ENCODE data around the gene PKP4. TPM values are rescaled to one million over a fixed set of nuclear protein-coding genes. Genes with fewer than 3 reads are reported as not detected.

Gene PKP4
- total RNA-seq, 1 experiment from 2014 or later, result 40.1 TPM

DNA sequence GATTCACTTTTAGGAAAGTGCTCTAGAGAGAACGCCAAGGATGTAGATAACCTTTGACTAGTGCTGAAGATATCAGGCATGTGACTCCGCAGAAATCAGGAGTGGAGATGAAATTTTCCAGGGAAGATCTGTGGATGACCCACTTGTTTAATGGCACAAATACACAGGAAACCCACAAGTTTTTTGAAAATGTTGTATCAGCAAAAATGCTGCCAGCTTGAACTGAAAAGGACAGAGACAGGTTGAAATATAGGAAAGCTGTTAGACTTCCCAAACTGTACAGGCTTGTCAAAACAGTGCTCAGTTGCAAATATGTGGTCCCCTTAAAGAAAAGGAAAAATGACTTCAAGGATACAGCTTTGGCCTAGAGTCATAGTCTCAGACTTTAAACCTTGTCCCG, 96.5 kb downstream of the PKP4 start:
- H3K4me2 ChIP-seq (ENCODE audit: low read length), result no peak overlapping the region
- no peaks in the 10 kb centered on the region for H3K4me1 ChIP-seq (ENCODE audit: insufficient read depth, low read length)
- H4K20me1 ChIP-seq (ENCODE audit: low read length), result no peaks in the 10 kb centered on the region
- TF ChIP-seq, protein P1, sequence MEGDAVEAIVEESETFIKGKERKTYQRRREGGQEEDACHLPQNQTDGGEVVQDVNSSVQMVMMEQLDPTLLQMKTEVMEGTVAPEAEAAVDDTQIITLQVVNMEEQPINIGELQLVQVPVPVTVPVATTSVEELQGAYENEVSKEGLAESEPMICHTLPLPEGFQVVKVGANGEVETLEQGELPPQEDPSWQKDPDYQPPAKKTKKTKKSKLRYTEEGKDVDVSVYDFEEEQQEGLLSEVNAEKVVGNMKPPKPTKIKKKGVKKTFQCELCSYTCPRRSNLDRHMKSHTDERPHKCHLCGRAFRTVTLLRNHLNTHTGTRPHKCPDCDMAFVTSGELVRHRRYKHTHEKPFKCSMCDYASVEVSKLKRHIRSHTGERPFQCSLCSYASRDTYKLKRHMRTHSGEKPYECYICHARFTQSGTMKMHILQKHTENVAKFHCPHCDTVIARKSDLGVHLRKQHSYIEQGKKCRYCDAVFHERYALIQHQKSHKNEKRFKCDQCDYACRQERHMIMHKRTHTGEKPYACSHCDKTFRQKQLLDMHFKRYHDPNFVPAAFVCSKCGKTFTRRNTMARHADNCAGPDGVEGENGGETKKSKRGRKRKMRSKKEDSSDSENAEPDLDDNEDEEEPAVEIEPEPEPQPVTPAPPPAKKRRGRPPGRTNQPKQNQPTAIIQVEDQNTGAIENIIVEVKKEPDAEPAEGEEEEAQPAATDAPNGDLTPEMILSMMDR (conservative IDR thresholded peaks at IDR 0.05; ENCODE audit: low read depth, low read length), result no peak
- TF ChIP-seq EZH2 (IDR thresholded peaks at IDR 0.05; ENCODE audit: low read length, unreplicated experiment) (no peak), EZH2phosphoT487 (IDR thresholded peaks at IDR 0.05; ENCODE audit: borderline replicate concordance, low read length) (no peak)
- no peaks in the 10 kb centered on the region for H3K9me3 ChIP-seq (ENCODE audit: low read length)
- no peak overlapping the region for H3K27ac ChIP-seq (ENCODE audit: low read length)
- H2AFZ ChIP-seq (ENCODE audit: low read length), result no peak overlapping the region
- intact Hi-C loops (cut with micrococcal nuclease), result no loop called here
- ChIA-PET CTCF (interaction anchor here (0.6 kb wide), 1 partner anchor 171 kb away, joined by 3 read pairs; no protein-coding TSS in a partner anchor), POLR2A (ENCODE audit: unreplicated experiment) (no interaction called here)
- H3K9ac ChIP-seq (ENCODE audit: low read length), result no peak overlapping the region
- no peaks in the 10 kb centered on the region for H3K9me2 ChIP-seq (replicated peaks; ENCODE audit: low read length)
- H3K79me2 ChIP-seq (ENCODE audit: low read length), result no peaks in the 10 kb centered on the region
- H3K27me3 ChIP-seq (ENCODE audit: low read length), result no peaks in the 10 kb centered on the region
- H3K4me3 ChIP-seq (ENCODE audit: low read length), result no peak overlapping the region
- no peaks in the 10 kb centered on the region for H3K36me3 ChIP-seq (ENCODE audit: low read depth, low read length)
- DNase-seq (no peak), ATAC-seq (no peak)
- BruUV-seq (replicated peaks), result no TSS peak
- H3F3A ChIP-seq (ENCODE audit: low read length, unreplicated experiment), result no peaks in the 10 kb centered on the region

DNA sequence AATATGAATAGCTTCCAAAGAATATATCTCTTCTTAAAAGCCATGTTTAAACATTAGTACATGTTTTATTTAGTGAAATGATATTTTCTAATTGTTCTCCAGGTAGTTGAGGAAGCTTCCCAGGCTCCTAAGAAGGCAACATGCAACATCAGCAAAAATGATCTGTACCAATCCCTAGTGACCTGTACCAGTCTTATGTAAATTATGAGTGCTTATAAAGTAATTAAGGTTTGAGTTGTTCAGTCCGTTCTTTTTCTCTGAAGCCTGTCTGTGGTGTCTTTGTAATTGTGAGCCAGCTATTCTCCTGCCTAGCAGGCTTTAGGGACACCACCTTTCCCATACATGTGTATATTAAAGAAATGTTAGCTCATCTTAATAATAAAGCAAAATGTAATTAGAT, 98.2 kb downstream of the PKP4 start:
- no peaks in the 10 kb centered on the region for H3K79me2 ChIP-seq (ENCODE audit: low read length)
- ChIA-PET CTCF (no interaction called here), POLR2A (ENCODE audit: unreplicated experiment) (no interaction called here)
- DNase-seq, result no peak
- H3K27ac ChIP-seq (ENCODE audit: low read length), result no peak overlapping the region
- no peaks in the 10 kb centered on the region for H3K9me3 ChIP-seq (ENCODE audit: low read length)
- no peaks in the 10 kb centered on the region for H3K4me1 ChIP-seq (ENCODE audit: insufficient read depth, low read length)
- H3K9me2 ChIP-seq (replicated peaks; ENCODE audit: low read length), result no peaks in the 10 kb centered on the region
- H3K27me3 ChIP-seq (ENCODE audit: low read length), result no peaks in the 10 kb centered on the region
- no peak overlapping the region for H3K4me2 ChIP-seq (ENCODE audit: low read length)
- no peaks in the 10 kb centered on the region for H3K36me3 ChIP-seq (ENCODE audit: low read depth, low read length)
- H4K20me1 ChIP-seq (ENCODE audit: low read length), result no peaks in the 10 kb centered on the region
- no peak for ATAC-seq
- no TSS peak for BruUV-seq (replicated peaks)
- no peak overlapping the region for H3K4me3 ChIP-seq (ENCODE audit: low read length)
- TF ChIP-seq, protein P1 (conservative IDR thresholded peaks at IDR 0.05; ENCODE audit: low read depth, low read length), result no peak
- TF ChIP-seq EZH2 (IDR thresholded peaks at IDR 0.05; ENCODE audit: low read length, unreplicated experiment), result no peak
- no peak for TF ChIP-seq EZH2phosphoT487 (IDR thresholded peaks at IDR 0.05; ENCODE audit: borderline replicate concordance, low read length)
- H3K9ac ChIP-seq (ENCODE audit: low read length), result no peak overlapping the region
- H3F3A ChIP-seq (ENCODE audit: low read length, unreplicated experiment), result no peaks in the 10 kb centered on the region
- intact Hi-C loops (cut with micrococcal nuclease), result no loop called here
- no peak overlapping the region for H2AFZ ChIP-seq (ENCODE audit: low read length)

DNA sequence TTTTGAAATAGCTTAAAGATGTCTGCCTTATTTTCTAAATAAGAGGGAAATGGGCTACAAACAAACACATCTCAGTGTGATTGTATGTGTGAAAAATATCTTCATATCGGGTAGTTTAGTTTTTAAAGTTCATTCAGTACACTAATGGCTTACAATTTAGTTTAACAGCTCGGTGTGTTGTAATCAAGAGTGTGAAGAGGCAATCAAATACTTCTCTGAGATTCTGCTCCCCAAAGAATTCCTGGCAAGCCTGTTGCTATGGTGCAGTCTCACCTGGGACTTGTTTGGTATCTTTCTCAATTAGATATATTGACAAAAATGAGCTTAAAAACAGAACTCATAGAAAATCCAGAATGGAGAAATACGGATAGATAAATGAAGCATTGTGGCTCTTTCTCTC, 99.4 kb downstream of the PKP4 start:
- no peaks in the 10 kb centered on the region for H3K4me1 ChIP-seq (ENCODE audit: insufficient read depth, low read length)
- ATAC-seq (no peak), DNase-seq (no peak)
- H3K9me2 ChIP-seq (replicated peaks; ENCODE audit: low read length), result no peaks in the 10 kb centered on the region
- CTCF ChIA-PET, result no interaction called here
- H4K20me1 ChIP-seq (ENCODE audit: low read length), result no peaks in the 10 kb centered on the region
- BruUV-seq (replicated peaks), result no TSS peak
- H3K79me2 ChIP-seq (ENCODE audit: low read length), result no peaks in the 10 kb centered on the region
- H3K9me3 ChIP-seq (ENCODE audit: low read length), result no peaks in the 10 kb centered on the region
- H3F3A ChIP-seq (ENCODE audit: low read length, unreplicated experiment), result no peaks in the 10 kb centered on the region
- H3K27me3 ChIP-seq (ENCODE audit: low read length), result no peaks in the 10 kb centered on the region
- intact Hi-C loops (cut with micrococcal nuclease), result no loop called here
- POLR2A ChIA-PET (ENCODE audit: unreplicated experiment), result no interaction called here
- no peak overlapping the region for H2AFZ ChIP-seq (ENCODE audit: low read length)
- no peaks in the 10 kb centered on the region for H3K36me3 ChIP-seq (ENCODE audit: low read depth, low read length)
- no peak overlapping the region for H3K4me3 ChIP-seq (ENCODE audit: low read length)
- H3K9ac ChIP-seq (ENCODE audit: low read length), result no peak overlapping the region
- TF ChIP-seq EZH2 (IDR thresholded peaks at IDR 0.05; ENCODE audit: low read length, unreplicated experiment) (no peak), EZH2phosphoT487 (IDR thresholded peaks at IDR 0.05; ENCODE audit: borderline replicate concordance, low read length) (no peak)
- TF ChIP-seq, protein P1 (conservative IDR thresholded peaks at IDR 0.05; ENCODE audit: low read depth, low read length), result no peak
- H3K4me2 ChIP-seq (ENCODE audit: low read length), result no peak overlapping the region
- H3K27ac ChIP-seq (ENCODE audit: low read length), result no peak overlapping the region
